A549 (cell line): ENCODE results near the gene UXS1.

Experiments
- CEBPB ChIP-seq, 2 experiments: fragments of >200 bp in 1 of 2; sonication (Bioruptor Twin) in 1 of 2; formaldehyde crosslinking in 1 of 2; IDR thresholded peaks; 2 replicates each; pipeline ENCODE4 v1.6.1; 2012 to 2016
- EP300 ChIP-seq, 2 experiments: fragments of >200 bp; sonication (Bioruptor Twin); formaldehyde crosslinking; IDR thresholded peaks; 2 replicates in 1 of 2; 3 replicates in 1 of 2; pipeline ENCODE4 v1.6.1; 2016 to 2017
- POLR2A ChIP-seq: IDR thresholded peaks from 2 replicates; pipeline ENCODE4 v1.6.1; 2012; ENCODE audit warnings: mild to moderate bottlenecking, low read length

GRCh38 chr2:106116248-106116647 is 77.9 kb downstream of the UXS1 start:
- TF ChIP-seq EP300 (IDR thresholded peaks at IDR 0.05), result no peak
- TF ChIP-seq POLR2A, result no peak
- TF ChIP-seq CEBPB (IDR thresholded peaks at IDR 0.05), result no peak
